Dedifferentiated amniotic fluid mesenchymal stem cell (primary cell): ENCODE results near the gene COL20A1.

Source experiments
- DNase-seq: peaks from one replicate; pipeline ENCODE4 v3.0.0-alpha.2; 2016; ENCODE audit errors: extremely low spot score

COL20A1 gene

DNA sequence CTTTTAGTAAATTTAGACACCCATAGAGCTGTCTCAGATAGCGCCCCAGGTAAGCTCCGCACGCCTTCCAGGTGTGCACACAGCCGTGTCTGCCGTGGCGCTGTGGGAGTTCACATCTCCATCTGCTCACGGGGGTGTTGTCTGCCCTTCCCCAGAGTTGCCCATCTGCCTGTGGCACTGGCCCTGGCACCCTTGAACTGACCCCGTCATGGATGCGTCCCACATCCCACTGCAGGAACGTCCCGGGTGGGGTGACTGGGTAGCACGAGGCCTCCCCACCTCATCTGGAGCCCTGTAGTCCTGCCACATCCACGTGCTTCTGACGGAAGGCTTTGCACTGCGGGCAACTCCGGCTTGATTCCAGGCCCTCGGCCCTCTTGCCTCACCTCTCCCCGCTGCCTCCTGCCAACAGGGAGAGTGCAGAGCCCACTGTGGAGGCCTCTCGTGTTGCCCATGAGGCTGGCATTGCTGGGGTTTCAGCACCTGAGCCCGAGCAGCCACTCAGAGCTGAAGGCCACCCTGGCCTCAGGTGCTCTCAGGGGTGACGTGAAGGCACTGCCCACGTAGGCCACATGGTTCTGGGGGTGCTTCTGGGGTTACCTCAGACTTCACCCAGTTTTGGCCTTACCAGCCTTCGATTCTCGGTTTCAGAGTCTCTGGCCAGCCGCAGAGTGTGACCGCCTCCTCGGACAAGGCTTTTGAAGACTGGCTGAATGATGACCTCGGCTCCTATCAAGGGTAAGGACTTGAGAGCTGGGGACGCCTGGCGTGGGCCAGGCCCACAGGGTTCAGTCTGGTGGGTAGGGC lies 15.3 kb upstream of the COL20A1 start:
- DNase-seq: no peak

DNA sequence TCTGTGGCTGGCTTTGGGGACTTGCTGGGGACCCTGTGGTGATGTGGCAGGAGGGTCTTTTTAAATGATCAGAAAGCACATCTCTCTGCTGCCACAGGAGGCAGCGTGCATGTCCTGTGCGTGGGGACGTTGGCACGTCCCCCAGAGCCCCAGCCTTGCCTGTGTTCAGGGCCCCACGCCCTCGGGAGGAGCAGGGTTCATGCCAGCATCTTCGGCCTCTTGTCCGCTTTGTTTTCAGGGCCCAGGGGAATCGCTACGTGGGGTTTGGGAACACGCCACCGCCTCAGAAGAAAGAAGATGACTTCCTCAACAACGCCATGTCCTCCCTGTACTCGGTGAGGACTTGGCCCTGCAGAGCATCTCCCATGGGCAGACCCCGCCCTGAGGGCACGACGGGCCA lies 14.3 kb upstream of the COL20A1 start:
- no peak for DNase-seq

DNA sequence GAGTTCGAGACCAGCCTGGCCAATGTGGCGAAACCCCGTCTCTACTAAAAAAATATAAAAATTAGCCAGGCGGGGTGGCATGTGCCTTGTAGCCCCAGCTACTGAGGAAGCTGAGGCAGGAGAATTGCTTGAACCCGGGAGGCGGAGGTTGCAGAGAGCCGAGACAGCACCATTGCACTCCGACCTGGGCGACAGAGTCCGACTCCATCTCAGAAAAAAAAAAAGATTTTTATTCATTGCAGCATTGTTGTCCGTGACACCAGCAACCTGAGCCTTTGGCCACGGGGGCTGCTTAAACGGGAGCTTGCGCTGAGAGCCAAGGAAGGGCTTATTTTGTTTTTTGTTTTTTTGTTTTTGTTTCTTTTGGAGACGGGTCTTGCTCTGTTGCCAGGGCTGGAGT lies 13.1 kb upstream of the COL20A1 start:
- no peak for DNase-seq

DNA sequence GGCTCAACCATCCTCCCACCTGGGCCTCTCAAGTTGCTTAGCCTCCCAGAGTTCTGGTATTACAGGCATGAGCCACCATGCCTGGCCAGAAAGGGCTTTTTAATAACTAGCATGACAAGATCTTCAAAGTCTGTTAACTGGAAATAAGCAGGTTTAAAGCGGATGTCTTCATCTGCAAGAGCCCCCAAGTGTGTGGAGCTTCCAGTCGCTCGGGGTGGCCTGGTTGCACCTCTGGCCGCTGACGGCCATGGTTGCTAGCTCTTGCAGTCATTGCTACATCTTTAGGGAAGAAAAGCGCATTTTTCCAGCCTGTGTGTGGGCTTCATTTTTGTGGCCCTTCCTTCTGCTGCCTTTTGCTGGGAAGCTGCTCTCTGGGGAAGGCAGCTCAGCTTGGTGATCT lies 12.6 kb upstream of the COL20A1 start:
- DNase-seq: no peak

DNA sequence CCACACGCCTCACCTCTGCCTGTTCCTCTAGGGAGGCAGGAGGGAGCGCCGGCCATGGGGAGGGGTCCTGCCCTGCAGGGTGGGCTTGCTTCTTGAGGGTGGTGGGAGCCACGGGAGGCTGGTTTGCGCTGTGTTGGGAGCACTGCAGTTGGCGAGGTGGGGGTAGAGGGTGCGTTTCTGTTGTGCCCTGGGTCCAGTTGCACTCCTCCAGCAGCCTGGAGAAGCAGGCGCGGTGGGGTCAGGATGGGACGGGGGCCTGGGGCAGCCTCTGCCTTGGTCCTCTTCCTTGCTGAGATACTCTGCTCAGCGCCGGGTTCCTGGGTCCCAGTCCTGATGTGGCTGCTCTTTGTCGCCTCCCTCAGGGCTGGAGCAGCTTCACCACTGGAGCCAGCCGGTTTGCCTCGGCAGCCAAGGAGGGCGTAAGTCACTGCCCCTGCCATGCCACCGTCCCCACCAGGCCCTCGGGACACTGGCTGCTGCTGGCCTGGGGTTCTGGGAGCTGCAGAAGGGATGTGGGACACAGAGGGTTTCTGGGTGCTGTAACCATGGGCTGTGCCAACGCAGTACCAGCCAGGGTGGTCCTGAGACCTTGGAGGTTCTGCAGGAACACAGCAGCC lies 11.9 kb upstream of the COL20A1 start:
- no peak for DNase-seq

DNA sequence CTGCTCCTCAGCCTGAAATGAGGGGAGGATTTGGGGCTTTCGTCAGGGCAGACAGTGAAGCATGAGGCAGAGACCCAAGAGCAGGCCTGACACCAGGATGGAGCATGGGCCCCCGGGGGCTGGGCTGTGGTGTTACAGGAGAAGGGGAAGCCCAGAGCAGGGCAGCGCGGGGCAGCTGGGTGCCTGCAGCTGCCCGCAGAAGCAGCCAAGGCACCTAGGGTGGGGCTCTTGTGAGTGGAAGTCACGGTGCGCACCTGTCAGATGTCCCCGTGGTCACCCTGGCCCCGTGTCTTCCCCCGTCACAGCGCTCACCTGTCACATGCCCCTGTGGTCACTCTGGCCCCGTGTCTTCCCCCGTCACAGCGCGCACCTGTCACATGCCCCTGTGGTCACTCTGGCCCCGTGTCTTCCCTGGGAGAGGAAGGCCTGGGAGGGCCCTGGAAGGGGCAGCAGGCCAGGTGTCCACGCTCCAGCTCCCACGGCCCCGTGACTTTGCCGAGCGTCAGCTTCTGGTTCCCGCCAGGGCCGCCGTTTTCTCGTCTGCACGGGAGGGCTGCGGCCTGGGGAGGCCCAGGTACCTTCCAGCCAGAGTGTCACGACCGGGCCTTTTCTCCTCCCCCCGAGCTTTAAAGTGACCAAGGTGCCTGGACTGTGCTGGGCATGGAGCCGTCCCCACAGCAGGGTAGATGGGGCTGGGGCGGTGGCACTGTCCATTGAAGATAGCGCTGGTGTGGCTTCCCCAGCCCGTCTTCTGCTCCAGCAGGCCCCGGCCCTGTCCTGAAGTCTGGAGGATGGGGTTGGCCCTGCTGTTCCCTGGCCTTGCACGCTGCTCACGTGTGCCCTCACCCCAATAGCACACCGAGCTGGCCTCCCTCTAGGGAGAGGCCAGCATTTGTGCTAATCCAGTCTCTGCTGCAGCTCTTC lies 11.0 kb upstream of the COL20A1 start:
- DNase-seq: no peak

DNA sequence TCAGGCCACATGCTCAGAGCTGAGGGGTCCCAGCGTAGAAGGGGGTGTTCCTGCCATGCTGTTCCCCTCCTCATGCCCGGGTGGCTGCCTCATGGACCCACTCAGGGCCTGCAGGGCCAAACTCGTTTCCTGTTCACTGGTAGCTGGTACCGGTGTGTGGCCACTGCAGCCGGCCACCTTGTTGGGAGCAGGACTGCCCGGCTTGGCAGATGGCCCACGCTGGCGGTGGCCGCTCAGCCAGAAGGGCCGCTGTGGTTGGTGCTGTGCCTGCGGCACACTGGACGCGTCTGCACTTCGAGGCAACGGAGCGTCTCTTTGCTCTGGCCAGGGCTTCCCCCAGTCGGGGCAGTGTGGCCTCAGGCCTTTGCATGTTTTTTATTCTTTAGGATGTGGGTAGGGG lies 10.0 kb upstream of the COL20A1 start:
- DNase-seq: no peak

DNA sequence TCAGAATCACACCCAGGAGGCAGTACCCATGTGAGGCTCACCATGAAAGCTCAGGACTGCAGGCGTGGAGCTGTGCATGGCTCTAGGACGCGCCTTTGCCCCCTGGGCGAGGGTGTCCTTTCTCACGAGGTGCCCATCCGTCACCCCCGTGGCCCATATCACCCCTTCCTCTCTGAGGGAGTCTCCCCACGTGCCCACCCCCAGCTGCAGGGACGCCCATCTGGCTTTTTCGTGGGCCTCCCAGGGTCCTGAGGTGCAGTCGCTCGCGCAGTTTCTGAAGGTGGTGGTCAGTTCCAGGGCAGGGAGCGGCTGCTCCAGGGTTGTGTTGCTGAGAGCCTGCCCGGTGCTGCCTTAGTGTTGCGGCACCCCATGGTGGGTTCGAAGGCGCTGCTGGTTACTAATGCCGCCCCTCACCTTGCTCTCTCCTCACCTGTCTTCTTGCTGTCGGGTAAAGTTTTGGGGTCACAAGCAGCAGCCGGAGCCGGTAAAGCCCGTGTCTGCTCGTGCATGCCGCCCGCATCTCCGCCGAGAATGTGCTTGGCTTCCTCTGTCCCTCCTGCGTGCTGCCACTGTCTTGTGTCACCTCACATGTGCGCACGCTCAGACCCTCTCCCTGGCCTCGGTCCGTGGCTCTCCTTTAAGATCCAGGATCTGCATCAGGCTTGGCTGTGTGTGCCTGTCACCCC lies 9.4 kb upstream of the COL20A1 start:
- DNase-seq: no peak

DNA sequence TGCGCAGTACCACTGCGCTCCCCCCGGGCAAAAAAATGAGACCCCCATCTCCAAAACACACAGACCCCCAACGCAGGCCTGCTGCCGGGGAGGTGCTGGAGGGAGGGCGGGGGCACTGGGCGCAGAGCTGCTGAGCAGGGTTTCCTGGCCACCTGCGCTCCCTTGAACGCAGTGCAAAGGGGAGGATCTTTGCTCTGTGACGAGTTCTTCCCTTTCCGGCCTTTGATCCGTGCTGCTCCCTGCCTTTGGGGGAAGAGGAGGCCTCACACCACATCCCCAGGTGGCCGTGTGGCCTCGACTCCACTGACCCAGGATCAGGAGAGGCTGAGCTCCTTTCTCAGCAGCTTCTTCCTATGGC lies 8.9 kb upstream of the COL20A1 start:
- DNase-seq: no peak

DNA sequence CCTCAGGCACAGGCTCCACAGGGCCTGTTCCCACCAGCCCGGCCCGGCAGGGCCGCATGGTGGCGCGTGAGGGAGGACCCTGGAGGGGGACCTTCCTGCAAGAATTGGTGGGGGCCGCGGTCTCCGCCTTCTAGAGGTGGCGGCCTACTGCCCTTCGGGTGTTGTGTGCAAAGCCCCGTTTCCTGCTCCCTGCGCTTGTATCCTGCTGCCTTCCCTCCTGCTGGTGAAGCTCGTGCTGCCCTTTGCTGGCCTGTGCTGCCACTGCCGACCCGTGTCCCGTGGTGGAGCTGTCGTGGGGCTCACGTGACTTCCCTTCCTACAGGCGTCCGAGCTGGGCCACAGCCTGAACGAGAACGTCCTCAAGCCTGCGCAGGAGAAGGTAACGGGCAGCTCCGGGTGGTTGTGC lies 8.4 kb upstream of the COL20A1 start:
- no peak for DNase-seq

DNA sequence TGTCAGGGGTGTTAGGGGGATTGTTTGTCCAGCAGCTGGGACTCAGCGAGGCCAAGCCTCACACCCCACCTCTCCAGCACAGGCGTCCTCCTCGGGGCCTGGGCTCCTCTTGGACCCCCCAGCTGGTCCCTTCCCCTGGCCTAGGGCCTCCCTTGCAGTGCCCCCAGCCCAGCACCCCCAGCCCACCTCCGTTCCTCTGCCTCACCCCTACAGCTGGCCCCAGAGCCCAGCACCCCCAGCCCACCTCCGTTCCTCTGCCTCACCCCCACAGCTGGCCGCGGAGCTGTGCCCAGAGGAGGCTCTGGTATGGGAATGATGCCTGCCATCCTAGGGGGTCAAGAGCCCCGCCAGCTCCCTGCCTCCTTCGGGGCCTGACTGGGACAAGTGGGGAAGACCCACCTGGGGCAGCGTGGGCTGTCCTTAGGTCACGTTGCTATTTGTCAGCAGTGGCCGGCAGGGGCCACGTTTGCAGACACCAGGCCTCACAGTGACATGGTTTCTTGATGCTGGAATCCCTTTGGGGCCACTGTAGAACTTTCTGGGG lies 7.9 kb upstream of the COL20A1 start:
- DNase-seq: no peak

DNA sequence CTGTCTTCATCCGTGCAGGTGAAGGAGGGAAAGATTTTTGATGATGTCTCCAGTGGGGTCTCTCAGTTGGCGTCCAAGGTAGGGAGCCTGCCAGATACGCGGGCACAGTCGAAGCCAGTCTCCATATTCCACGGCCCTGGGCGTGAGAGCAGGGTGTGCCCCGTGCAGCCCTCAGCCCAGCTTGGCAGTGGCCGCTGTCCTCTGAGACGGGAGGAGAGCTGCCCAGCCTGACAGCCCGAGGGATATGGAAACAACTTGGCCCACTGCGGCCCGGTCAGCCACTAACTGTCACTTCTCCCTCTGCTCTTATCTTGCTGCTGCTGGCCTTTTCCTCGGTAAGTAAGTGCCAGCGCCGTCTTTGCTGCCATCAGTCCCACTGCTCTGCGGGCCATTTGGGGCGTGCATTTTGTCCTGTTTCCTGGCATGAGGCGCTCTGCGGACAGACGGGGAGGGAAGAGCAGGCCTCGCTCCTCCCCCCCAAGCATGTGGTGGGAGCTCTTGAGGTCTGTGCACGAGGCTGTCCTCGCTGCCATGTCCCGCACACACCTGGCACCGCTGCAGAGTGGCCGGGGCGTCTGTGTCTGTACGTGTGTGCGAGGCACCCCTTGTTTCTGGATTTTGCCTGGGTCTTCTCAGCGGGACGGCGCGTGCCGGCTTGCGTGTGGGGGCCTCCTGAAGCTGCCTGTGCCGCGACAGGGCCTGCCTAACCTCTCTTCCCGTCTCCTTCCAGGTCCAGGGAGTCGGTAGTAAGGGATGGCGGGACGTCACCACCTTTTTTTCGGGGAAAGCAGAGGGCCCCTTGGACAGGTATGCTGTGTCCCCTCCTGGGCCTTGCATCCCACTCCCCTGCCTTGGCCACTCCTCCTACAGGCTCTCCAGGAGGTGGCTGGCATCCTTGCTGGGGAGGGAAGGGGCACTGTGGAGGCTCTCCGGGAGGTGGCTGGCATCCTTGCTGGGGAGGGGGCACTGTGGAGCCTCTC lies 7.1 kb upstream of the COL20A1 start:
- DNase-seq: no peak

DNA sequence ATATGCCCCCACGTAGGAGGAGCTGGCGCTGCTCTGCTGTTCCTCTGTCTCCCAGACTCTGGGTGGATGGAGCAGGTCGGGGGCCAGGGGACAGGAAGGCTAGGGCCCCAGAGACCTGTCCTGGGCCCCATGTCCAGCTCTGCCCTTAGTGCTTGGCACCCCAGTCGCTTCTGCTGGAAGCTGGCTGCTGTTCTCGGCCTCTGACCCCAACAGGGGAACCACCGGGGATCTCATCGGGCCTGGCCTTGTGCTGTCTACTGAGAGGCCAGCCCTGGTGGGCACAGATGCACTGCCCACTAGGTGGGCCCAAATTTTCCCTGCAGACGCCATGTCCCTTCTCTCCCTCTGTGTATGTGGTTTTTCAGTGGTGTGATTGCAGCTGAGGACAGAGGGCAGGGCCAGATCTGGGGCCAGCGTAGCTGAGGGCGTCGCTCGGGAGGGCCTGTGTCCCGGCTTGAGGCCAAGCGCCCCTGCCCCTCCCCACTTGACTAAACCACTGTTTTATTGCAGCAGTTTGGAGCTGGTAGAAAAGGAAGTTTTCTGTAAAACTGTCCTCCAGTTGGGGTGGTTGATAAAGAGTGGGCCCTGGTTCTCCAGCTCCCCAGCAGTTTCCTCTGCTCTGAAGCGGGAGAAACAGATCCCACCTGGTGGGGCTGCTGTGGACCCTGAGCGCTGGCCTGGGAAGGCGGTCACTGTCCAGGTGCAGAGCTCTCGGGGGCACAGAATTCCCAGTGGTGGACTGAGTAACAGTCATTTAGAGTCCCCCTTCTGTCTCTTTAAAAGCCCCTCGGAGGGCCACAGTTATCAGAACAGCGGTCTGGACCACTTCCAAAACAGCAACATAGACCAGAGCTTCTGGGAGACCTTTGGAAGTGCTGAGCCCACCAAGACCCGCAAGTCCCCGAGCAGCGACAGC lies 5.9 kb upstream of the COL20A1 start:
- no peak for DNase-seq

DNA sequence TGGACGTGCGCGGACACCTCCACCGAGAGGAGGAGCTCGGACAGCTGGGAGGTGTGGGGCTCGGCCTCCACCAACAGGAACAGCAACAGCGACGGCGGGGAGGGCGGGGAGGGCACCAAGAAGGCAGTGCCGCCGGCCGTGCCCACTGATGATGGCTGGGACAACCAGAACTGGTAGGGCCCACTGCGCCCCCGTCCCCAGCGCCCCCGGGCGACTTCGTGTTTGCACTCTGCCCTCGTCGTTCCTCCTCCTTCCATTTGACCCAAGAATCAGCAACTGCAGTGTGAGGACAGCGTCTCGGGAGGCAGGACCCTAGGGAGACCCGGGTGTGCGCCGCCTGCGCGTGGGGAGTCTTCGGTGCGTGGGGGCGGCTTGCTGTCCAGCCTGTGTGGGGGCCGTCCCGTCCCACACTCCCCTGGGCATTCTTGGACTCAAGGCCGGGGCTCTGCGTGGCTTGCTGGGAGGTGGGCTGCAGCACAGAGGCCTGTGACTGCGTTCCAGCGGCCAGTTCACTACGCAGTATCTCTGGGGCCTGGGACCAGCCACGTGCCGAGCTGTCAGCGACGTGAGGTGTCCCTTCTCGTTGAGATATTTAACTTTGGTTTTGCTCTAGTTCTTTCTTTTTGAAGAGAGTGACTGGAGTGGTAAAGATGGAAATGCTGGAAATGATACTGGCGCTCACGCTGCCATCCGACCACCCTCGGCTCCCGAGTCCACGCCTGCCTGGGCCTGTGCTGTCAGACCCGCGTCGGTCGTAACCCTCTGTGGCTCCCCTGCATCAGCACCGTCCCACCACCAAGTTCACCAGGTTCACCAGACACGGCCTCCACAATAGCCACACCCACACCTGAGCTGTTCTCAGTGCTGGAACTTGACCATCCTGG lies 5.0 kb upstream of the COL20A1 start:
- no peak for DNase-seq

DNA sequence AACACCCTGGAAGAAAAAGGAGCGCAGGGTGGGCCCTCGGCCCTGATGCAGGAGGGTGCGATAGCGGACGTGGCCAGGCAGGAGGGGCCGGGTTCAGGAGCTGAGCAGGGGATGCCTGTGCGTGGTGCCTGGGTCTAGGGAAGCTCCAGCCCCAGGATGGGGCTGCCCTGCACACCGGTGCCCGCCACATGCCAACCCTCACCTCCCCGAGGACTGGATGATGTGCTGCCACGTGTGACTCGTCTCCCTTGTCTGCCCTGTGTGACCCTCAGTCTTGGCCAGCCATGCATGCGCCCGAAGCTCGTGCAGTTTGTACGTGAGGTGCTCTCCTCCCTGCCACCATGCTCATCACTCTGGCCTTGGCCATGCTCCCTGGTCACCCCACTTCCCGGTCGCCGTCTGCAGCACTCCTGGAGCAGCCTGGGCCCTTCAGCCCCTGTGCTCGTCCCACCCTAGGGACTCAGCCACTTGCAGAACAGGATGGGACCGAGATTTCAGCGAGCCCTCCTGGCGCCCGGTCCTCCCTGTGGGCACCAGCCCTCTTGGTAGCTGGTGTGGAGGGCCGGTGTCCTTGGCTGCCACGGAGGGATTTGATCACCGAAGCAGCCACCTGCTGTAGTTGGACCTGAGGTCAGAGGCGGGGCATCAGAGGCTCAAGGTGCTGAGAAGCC lies 4.3 kb upstream of the COL20A1 start:
- DNase-seq: no peak

DNA sequence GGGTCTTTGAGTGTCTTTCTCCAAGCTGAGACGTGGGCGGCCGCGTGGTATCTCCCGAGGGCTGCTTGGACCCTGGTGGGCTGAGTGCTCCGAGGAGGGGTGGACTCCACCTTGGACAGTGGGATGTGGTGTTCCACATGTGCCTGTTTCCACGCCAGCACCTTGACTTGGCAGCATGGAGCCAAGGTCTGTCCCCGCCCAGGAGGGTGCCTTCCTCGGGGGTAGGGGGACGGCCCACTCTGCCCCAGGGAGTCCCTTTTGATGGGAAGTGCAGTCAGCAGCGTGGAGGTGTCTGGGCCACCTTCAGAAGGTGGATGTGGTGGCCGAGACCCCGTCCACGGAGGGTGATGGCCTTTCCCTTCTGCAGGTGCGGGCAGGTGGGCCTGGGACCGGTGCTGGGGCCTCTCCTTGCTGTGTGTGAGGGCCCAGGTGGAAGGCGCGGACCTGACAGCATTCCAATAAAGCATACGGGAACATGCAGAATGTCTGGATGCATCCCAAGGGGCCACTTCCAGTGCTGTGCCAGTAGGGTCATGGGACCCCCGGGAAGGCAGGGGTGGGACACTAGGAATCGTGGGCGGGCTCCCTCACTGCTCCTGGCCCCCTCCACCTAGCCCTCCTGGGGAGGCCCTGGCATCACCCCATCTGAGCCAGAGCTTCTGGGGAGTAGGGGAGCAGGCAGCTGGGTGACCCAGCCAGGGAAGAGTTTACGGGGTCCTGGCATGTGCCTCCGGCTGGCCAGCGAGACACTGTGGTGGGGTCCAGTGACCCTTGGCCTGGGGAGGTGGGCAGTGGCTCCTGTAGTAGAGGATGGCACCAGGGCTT lies 3.5 kb upstream of the COL20A1 start:
- no peak for DNase-seq

DNA sequence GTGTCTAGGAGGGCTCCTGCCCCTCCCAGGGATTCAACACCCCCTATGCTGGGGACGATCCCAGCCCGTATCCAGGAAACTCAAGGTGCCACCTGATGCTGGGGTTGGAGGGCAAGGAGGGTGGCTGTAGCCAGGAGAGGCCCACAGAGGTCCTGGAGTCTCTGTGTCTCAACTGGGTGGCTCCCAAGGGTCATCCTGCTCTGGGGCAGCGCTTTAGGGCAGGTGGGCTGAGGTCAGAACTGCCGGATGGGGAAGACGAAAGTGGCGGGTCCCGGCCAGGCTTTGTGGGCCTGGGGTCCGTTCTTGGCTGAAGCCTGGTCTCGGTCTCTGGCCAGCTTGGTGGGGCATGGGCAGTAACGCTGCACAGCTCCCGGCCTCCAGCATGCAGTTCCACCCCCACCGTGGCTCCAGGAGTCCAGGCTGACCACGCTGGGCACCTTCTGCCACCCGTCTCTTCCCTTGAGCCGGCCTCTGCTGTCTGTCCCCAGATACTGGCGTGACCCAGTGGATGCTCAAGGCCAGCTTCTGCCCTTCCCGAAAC lies 2.8 kb upstream of the COL20A1 start:
- DNase-seq: no peak
